ENCODE data around the gene SUSD1.

- TF ChIP-seq CTCF (IDR thresholded peaks at IDR 0.05; ENCODE audit: low read depth, low read length, missing input control) (no peak), REST (IDR thresholded peaks at IDR 0.05) (no peak), FOXA1 (IDR thresholded peaks at IDR 0.05) (no peak), GABPA (IDR thresholded peaks at IDR 0.05 in 1 of 2, conservative IDR thresholded peaks at IDR 0.05 in 1 of 2) (no peak), TAF1 (conservative IDR thresholded peaks at IDR 0.05) (no peak), HNF4G (IDR thresholded peaks at IDR 0.05) (no peak), MAX (IDR thresholded peaks at IDR 0.05) (no peak), ZBTB33 (IDR thresholded peaks at IDR 0.05) (no peak), ATF3 (IDR thresholded peaks at IDR 0.05) (no peak), RAD21 (IDR thresholded peaks at IDR 0.05) (no peak), JUND (IDR thresholded peaks at IDR 0.05) (no peak), YY1 (IDR thresholded peaks at IDR 0.05) (no peak), SP1 (IDR thresholded peaks at IDR 0.05) (no peak), RXRA (IDR thresholded peaks at IDR 0.05) (no peak)
These were observed 172.8 kb downstream of the SUSD1 start for GRCh38 chr9:112002131-112002846.

All from liver (tissue), 3 donors.